Endometrial microvascular endothelial cells (primary cell): ENCODE results near the gene SRF. TPM values are rescaled to one million over a fixed set of nuclear protein-coding genes. Genes with fewer than 3 reads are reported as not detected.
"Not testable (repeated sequence)": the region's sequence is repeated elsewhere in the genome, so short reads cannot be mapped to it uniquely, and the experiment has no call there.

Experiments
- in situ Hi-C: cut with HindIII; loops from 2 replicates; pipeline ENCODE4 v1.10.0; 2017; ENCODE audit warnings: low sequenced_read_pairs, low pct_unique_long_range_greater_than_20kb; ENCODE audit errors: inconsistent ontology term
- total RNA-seq: library from RNA; depleted of rRNA; stranded (reverse); fragments of >200 nt; gene quantifications from one replicate; pipeline ENCODE4 v1.2.3, GENCODE V29; 2015; ENCODE audit errors: inconsistent ontology term

Gene SRF
- total RNA-seq = 28.9 TPM

DNA sequence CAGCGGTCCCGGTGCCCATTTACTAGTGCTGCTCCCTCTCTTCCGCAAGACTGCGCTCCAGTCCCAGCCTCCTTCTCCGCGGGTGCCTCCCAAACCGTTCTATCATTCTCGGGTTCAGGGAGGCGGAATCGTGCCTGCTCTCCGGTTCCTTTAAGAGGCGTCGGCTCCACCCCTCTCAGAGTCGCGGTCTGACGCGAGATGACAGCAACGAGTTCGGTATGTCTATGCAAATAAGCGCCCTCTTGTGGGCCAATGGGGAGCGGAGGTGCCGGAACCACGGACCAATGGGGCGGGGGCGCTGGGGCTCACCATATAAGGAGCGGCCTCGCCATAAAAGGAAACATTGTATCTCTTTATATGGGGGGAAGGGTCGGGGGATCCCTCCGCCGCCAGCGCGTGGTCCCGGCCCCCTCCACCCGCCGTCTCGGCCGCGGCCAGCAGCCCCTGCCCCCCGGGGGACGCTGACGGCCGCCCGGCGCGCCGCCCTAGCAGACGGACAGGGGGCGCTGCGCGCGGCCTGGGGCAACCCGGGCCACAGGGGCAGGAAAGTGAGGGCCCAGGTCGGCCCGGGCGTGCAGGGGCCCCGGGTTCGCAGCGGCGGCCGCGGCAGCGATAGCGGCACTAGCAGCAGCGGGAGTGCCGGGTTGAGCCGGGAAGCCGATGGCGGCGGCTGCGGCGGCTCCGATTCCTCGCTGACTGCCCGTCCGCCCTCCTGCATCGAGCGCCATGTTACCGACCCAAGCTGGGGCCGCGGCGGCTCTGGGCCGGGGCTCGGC is at the start of gene SRF:
TSS of gene SRF (plus strand) at position 339 of the 776 bp plus-strand sequence. CDS start at position 727, 388 bp downstream.
- in situ Hi-C loops = no loop called here

DNA sequence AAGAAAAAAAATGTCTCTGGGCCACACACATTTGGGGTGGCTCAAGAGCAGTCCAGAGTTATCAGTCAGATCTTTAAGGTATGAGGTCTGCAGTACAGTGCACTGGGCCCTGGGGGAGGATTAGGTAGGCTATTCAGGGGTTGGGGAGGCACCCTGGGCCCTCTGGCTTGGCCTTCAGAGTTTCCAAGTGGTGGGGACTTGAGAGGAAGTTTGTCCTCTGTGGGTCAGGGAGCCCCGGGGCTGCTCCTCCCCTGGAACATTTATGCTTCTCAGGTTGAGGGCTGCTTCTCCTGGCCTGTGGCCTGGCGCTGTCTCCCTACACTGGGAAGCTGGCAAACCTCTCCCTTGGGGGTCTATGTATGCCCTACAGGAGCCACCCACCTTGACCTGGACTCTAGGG is 48.9 kb upstream of the SRF start:
- in situ Hi-C loops = no loop called here

DNA sequence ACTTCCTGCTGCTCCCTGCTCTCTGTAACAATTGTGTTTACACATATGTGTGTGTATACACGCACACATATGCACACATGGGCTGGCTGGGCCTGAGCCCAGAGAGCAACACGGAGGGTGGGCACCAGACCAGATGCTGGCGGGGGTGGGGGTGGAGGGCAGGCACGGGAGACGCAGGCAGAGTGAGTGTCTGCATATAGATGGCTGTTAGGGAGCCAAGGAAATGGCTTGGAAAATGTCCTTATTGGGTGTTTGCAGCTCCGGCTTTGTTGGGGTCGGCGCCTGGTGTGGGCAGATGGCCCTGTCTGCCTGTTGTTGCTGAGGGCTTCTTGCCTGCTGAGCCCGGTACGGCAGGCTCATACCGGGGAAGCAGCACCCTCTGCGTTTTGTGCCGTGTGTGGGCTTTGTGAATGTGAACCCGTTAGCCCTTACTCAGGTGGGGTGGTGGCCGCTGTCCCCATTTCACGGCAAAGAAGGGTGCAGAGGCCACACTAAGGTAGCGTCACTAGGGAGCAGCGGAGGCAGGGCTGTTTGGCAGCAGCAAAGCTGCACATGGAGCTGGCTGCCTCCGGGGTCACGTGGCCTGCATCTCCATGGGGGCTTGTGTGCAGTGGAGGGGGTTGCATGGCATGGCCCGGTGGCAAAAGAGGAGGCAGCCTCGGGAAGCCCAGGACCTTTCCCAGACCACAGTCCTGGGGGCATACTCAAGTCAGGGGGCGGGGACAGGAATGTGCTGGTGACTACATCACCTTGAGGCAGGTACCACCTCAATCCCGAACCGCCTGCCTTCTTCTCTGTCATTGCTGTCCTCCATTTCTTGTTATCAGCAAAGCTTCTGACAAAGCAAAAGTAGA is 47.4 kb upstream of the SRF start:
- in situ Hi-C loops = no loop called here

DNA sequence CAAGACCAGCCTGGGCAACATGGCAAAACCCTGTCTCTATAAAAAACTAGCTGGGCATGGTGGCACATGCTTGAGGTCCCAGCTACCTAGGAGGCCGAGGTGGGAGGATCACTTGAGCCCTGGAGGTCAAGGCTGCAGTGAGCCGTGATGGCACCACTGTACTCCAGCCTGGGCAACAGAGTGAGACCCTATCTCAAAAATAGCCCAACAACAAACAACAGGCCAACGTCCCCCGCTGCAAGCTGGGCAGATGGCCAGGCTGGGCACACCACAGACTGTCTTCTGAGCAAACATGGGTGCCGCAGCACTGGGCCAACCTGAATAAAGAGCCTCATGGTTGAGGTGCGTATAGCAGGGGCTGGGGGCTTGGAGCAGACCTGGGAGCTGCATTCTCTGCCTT is 46.6 kb upstream of the SRF start:
- in situ Hi-C loops = no loop called here

DNA sequence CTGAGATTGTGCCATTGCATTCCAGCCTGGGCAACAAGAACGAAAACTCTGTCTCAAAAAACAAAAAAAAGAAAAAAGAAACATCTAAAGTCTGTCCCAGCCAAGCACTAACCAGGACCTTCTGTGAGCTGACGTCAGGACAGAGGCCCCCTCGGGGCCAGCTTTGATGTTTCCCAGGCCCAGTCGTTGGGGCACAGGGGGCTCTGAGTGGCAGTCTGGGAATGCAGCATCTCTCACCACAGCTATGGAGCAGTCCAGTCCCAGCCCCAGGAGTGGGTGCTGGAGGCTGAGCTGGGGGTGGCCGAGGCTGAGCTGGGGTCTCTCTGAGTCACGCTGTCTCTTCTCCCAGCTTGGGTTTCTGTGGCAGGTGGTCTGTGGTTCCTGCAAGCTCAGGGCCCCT is 46.0 kb upstream of the SRF start:
- in situ Hi-C loops = no loop called here

DNA sequence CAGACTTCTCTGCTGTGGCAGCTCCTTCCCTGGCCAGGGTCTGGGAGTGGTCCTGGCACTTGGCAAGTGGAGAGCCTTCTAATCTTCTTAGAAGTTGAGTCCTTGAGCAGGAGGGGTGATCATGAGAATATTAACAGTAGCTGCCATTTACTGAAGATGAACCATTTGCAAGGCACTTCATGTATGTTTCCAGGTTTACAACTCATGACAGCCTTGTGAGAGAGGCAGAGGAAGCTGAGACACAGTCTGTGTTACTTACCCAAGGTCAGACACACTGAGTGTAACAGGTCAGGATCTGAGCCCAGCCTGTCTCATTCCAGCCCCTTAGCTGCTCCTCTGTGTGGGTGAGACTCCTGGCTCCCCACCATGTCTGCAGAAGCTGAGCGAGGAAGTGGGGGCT is 45.5 kb upstream of the SRF start:
- in situ Hi-C loops = no loop called here

DNA sequence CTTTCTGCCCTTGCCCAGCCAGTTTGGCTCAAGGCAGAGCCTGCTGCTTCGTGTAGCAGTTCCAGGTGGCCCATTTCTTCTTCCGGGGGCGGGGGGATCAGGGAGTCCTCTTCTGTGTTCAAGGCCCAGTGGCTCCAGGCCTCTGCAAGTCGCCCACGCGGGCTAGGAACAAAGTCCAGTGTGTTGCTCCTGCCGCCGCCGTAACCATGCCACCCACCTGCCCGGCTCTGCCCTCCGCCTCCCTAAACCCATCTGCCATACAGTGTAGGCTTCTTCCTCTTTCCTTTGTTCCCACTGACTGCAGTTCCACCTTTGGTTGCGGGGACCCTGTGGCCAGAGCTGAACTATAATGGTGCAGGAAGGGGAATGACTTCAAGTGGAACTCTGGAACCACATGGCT is 43.9 kb upstream of the SRF start:
- in situ Hi-C loops = no loop called here

DNA sequence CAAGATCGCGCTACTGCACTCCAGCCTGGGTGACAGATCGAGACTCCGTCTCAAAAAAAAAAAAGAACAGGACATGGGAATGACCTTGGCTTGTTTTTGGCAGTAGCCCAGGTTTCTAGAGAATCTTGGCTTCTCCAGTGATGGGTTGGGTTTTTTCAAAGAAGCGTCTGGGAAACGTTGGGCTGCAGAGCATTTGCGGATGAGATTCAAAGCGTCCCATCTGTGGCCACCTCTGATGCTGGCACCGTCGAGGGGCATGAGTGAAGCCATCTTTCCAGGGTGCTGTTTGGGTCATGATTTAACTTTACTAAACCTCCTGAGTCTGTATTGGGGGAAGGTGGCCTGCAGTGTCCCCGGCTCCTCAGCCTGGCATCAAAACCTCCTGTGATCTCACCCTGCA is 43.2 kb upstream of the SRF start:
- in situ Hi-C loops = no loop called here

DNA sequence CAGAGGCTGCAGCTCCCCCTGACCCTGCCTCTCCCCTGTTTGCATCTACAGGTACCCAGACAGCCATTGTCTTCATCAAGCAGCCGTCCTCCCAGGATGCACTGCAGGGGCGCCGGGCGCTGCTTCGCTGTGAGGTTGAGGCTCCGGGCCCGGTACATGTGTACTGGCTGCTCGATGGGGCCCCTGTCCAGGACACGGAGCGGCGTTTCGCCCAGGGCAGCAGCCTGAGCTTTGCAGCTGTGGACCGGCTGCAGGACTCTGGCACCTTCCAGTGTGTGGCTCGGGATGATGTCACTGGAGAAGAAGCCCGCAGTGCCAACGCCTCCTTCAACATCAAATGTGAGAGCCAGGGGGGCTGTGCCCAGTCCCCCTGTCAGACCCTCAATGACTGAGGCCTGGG is 42.1 kb upstream of the SRF start:
- in situ Hi-C loops = no loop called here

DNA sequence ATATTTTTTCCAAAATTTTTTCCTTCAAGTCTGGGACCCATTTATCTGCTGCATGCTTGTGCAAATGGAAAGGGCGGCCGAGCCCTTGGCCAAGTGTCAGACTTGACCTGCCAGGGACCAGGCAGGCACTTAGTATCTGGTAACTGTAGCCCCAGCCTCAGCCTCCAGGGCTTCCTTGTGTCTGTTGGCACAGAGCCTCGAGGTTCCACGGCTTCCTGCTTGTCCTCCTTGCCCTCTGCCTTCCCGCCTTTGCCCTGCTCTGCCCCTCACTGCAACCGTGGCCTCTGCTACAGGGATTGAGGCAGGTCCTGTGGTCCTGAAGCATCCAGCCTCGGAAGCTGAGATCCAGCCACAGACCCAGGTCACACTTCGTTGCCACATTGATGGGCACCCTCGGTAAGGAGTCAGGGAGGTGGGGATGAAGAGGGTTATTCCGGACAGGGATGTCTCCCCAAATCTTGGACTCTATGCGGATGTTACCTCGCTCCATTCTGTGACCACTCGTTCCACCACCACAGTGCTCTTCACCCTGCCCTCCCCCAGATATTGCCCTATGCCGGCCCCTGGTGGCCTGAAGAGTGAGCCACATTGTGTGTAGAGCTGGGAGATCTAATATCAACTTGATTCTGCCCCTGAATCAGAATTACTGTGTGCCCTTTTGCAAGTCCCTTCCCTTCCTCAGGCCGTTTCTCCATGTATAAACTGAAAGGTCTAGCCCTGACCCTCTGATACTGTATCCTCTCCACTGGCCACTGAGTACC is 41.5 kb upstream of the SRF start:
- in situ Hi-C loops = no loop called here

DNA sequence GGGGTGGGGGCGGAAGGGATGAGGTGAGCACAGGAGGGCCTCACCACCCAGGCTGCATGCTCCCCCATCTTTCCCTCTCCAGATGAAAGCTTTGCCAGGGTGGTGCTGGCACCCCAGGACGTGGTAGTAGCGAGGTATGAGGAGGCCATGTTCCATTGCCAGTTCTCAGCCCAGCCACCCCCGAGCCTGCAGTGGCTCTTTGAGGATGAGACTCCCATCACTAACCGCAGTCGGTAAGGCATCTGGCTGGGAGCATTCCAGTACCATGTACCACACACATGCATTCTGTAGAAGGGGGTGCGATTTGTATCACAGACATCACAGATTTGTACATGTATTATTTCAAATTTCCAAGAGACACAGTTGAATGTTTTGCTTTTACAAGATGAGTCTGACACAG is 40.6 kb upstream of the SRF start:
- in situ Hi-C loops = no loop called here

DNA sequence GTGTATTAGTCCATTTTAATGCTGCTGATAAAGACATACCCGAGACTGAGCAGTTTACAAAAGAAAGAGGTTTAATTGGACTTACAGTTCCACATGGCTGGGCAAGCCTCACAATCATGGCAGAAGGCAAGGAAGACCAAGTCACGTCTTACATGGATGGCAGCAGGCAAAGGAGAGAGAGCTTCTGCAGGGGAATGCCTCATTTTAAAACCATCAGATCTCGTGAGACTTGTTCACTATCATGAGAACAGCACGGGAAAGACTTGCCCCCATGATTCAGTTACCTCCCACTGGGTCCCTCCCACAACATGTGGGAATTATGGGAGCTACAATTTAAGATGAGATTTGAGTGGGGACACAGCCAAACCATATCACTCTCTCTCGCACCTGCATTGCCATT is 39.7 kb upstream of the SRF start:
- in situ Hi-C loops = not testable (repeated sequence)

DNA sequence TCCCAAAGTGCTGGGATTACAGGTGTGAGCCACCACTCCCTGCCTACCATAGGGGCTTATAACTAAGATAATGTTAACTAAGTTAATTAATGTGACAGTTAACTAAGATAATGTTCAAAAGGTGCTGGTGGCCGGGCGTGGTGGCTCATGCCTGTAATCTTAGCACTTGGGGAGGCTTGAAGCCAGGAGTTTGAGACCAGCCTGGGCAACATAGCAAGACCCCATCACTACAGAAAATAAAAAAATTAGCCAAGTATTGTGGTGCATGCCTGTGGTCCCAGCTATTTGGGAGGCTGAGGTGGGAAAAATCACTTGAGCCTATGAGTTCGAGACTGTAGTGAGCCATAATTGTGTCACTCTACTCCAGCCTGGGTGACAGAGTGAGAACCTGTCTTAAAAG is 32.8 kb upstream of the SRF start:
- in situ Hi-C loops = no loop called here

DNA sequence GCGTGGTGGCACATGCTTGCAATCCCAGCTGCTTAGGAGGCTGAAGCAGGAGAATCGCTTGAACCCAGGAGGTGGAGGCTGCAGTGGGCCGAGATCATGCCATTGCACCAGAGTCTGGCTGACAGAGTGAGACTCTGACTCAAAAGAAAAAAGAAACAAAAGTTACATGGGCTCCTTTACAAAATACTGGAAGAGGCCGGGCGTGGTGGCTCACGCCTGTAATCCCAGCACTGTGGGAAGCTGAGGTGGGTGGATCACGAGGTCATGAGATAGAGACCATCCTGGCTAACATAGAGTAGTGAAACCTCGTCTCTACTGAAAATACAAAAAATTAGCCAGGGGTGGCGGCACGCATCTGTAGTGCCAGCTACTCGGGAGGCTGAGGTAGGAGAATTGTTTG is 31.1 kb upstream of the SRF start:
- in situ Hi-C loops = not testable (repeated sequence)

DNA sequence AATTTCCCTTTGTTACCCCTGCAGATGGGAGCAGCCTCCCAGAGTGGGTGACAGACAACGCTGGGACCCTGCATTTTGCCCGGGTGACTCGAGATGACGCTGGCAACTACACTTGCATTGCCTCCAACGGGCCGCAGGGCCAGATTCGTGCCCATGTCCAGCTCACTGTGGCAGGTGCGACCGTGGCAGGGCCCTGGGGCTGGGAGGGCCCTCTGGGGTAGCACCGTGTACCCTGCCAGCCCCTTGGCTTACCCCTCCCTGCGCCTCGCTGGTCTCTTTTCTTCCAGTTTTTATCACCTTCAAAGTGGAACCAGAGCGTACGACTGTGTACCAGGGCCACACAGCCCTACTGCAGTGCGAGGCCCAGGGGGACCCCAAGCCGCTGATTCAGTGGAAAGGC is 29.4 kb upstream of the SRF start:
- in situ Hi-C loops = no loop called here

DNA sequence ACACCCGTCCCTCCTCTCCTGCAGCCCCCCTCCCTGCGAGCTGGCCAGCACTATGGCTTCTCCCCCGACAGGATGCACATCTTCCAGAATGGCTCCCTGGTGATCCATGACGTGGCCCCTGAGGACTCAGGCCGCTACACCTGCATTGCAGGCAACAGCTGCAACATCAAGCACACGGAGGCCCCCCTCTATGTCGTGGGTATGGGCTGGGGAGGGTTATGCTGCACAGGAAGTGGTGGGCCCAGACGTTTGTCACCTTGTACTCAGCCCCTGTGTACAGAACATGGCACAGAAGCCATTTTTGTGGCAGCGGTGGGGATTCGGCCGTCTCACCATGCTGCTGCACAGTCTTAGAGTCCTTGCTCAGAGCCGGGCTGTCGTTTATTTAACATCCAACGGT is 29.0 kb upstream of the SRF start:
- in situ Hi-C loops = no loop called here

DNA sequence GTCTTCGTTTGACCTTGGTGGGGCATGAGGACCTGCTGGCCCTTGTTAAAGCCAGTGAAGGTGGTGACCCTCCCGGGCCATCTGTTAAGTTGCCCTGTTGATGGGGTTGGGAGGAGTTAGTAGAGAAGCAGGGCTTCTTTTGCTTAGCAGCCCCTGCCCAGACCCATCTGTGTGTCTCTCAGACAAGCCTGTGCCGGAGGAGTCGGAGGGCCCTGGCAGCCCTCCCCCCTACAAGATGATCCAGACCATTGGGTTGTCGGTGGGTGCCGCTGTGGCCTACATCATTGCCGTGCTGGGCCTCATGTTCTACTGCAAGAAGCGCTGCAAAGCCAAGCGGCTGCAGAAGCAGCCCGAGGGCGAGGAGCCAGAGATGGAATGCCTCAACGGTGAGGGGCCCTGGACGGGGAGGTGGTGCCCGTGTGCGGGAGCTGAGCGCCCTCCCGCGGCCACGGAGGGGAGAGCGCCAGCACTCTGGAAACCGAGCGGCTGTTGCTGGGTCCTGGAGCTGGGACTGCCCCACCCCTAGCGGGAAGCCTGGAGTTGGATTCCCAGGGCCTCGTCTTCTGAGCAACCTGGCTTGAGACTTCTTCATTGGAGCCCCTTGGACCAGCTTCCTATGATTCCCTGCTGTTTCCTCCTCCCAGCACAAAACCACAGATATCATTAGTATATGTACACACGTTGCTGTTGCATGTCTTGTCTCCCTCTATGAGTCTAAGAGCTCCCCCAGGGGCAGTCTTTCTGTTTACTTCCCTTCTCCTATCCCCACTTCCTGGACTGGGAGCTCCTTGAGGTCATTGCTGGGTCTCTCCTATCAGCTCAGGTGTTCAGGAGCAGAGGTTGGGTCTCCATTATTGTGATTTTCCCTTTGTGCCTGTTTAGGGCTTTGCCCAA is 27.6 kb upstream of the SRF start:
- in situ Hi-C loops = no loop called here

DNA sequence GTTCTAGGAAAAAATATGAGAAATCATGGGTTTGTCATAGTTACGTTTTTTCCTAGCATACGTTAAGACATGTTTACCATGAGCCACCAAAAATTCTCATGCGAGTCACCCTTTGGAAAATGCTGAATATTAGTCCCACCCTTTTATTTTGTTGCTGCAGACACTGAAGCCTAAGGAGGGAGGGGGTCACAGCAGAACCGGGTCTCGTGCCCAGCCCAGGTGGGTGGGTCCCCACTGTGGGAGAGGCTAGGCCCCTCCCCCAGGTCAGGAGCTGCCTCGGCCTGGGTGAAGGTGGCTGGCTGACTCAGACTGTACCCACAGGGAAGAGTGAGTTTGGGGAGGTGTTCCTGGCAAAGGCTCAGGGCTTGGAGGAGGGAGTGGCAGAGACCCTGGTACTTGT is 26.2 kb upstream of the SRF start:
- in situ Hi-C loops = no loop called here

DNA sequence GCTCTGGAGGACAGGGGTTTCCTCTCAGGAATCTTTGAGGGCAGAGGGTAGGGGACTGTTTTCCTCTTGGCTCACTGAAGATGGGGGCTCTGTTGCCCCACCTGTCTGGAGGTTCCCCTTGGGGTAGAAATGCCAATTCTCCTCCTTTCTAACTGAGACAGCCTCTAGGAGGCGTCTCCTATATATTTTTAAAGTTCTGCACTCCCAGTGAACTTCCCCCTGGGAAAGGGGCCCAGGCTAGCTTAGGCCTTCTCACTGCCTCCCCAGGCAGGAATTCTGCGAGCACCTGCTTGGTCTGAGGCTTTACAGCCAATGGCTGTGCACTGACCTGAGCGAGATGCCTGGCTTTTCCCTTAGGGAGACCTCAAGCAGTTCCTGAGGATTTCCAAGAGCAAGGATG is 24.8 kb upstream of the SRF start:
- in situ Hi-C loops = no loop called here
